Measurements from ENCODE around the gene SMAD4.
"Not testable (repeated sequence)": the region's sequence is repeated elsewhere in the genome, so short reads cannot be mapped to it uniquely, and the experiment has no call there.

The SMAD4 gene

GRCh38 chr18:51029694-51030536, at the start of gene SMAD4:
SMAD4 (plus strand) TSS chr18:51030213; CDS start chr18:51047047, 16,834 bp downstream.
- DNase-seq, result peak; percentile 99

GRCh38 chr18:50981381-50981780, 48.6 kb upstream of the SMAD4 start:
- no peak for DNase-seq

- no peak for DNase-seq
Measured at GRCh38 chr18:50982086-50982801, 47.8 kb upstream of the SMAD4 start.

GRCh38 chr18:50982802-50983179, 47.2 kb upstream of the SMAD4 start:
- no peak for DNase-seq

- DNase-seq, result no peak
Measured at GRCh38 chr18:50986360-50987087, 43.5 kb upstream of the SMAD4 start.

GRCh38 chr18:50987261-50987660, 42.8 kb upstream of the SMAD4 start:
- DNase-seq, result no peak

- DNase-seq, result no peak
Measured at GRCh38 chr18:50989711-50990110, 40.3 kb upstream of the SMAD4 start.

GRCh38 chr18:50992351-50992762, 37.7 kb upstream of the SMAD4 start:
- DNase-seq, result no peak

GRCh38 chr18:50994031-50994430, 36.0 kb upstream of the SMAD4 start:
- DNase-seq, result no peak

GRCh38 chr18:51003174-51003573, 26.8 kb upstream of the SMAD4 start:
- DNase-seq, result not testable (repeated sequence)

- no peak for DNase-seq
Measured at GRCh38 chr18:51006061-51006818, 23.8 kb upstream of the SMAD4 start.

- DNase-seq, result no peak
Measured at GRCh38 chr18:51006948-51007789, 22.8 kb upstream of the SMAD4 start.

- no peak for DNase-seq
Measured at GRCh38 chr18:51007790-51008139, 22.2 kb upstream of the SMAD4 start.

- DNase-seq, result no peak
Measured at GRCh38 chr18:51009072-51009471, 20.9 kb upstream of the SMAD4 start.

GRCh38 chr18:51010218-51010617, 19.8 kb upstream of the SMAD4 start:
- DNase-seq, result no peak

- DNase-seq, result no peak
Measured at GRCh38 chr18:51011709-51012108, 18.3 kb upstream of the SMAD4 start.

GRCh38 chr18:51012441-51012840, 17.6 kb upstream of the SMAD4 start:
- no peak for DNase-seq

- DNase-seq, result no peak
Measured at GRCh38 chr18:51013259-51013658, 16.8 kb upstream of the SMAD4 start.

GRCh38 chr18:51017140-51017879, 12.7 kb upstream of the SMAD4 start:
- DNase-seq, result no peak

- DNase-seq, result no peak
Measured at GRCh38 chr18:51020536-51020935, 9.5 kb upstream of the SMAD4 start.

Measured in activated CD8-positive, alpha-beta memory T cell treated with anti-CD3 and anti-CD28 coated beads, Interleukin-2, amount 50 U/mL, for 48 hours (primary cell).